KMS-11 (cell line): ENCODE measurements around the gene DRGX.

ENCODE experiments used
- H2AFZ ChIP-seq: fragments of 200-600 bp; sonication (generic); 2 replicates; pipeline ENCODE4 v1.6.1; 2016; ENCODE audit warnings: antibody characterized with exemption, mixed run types, low read depth
- H3K27ac ChIP-seq: fragments of 200-600 bp; sonication (generic); 2 replicates; pipeline ENCODE4 v1.6.1; 2016; ENCODE audit warnings: mild to moderate bottlenecking, mixed run types
- H3K27me3 ChIP-seq: fragments of 200-600 bp; sonication (generic); 2 replicates; pipeline ENCODE4 v1.6.1; 2017; ENCODE audit warnings: mild to moderate bottlenecking, low read depth, mixed run types, moderate library complexity; ENCODE audit not compliant: insufficient read depth
- H3K36me3 ChIP-seq: fragments of 200-600 bp; sonication (generic); 2 replicates; pipeline ENCODE4 v1.6.1; 2017; ENCODE audit warnings: mild to moderate bottlenecking, mixed run types; ENCODE audit not compliant: insufficient read depth
- H3K4me1 ChIP-seq: fragments of 200-600 bp; sonication (generic); 2 replicates; pipeline ENCODE4 v1.6.1; 2016; ENCODE audit warnings: mild to moderate bottlenecking, low read depth, mixed run types; ENCODE audit not compliant: poor library complexity, severe bottlenecking
- H3K4me2 ChIP-seq: fragments of 200-600 bp; sonication (generic); 2 replicates; pipeline ENCODE4 v1.7.0; 2016; ENCODE audit warnings: mild to moderate bottlenecking, mixed run types
- H3K4me3 ChIP-seq: fragments of 200-600 bp; sonication (generic); IDR thresholded peaks from 2 replicates; pipeline ENCODE4 v1.6.1; 2017; ENCODE audit warnings: low read depth, low read length, mixed read lengths; ENCODE audit not compliant: insufficient read depth
- H3K79me2 ChIP-seq: fragments of 200-600 bp; sonication (generic); 2 replicates; pipeline ENCODE4 v1.6.1; 2016; ENCODE audit warnings: low read depth, mixed run types; ENCODE audit not compliant: insufficient read depth
- H3K9ac ChIP-seq: fragments of 200-600 bp; sonication (generic); 2 replicates; pipeline ENCODE4 v1.6.1; 2016; ENCODE audit warnings: mild to moderate bottlenecking, mixed run types
- H4K20me1 ChIP-seq: fragments of 200-600 bp; sonication (generic); 2 replicates; pipeline ENCODE4 v1.6.1; 2016; ENCODE audit warnings: mild to moderate bottlenecking, mixed run types; ENCODE audit not compliant: insufficient read depth
- CTCF ChIP-seq: fragments of 200-600 bp; sonication (generic); conservative IDR thresholded peaks from 2 replicates; pipeline ENCODE4 v1.6.1; 2017; ENCODE audit warnings: low read depth, mild to moderate bottlenecking, antibody characterized with exemption, low read length, moderate library complexity, mixed read lengths

DRGX gene

GRCh38 chr10:49426490-49427360 lies 30.8 kb upstream of the DRGX start:
- TF ChIP-seq CTCF, result no peak
- Histone ChIP-seq H2AFZ (no peak overlapping the region), H3K36me3 (no peaks in the 10 kb centered on the region), H4K20me1 (no peaks in the 10 kb centered on the region), H3K79me2 (no peaks in the 10 kb centered on the region), H3K27me3 (no peaks in the 10 kb centered on the region), H3K4me1 (no peaks in the 10 kb centered on the region), H3K27ac (no peak overlapping the region), H3K9ac (no peak overlapping the region), H3K4me2 (no peak overlapping the region), H3K4me3 (no peak overlapping the region)

GRCh38 chr10:49419005-49419404 lies 23.1 kb upstream of the DRGX start:
- H3K79me2 ChIP-seq, result no peaks in the 10 kb centered on the region
- no peak overlapping the region for H3K4me3 ChIP-seq
- TF ChIP-seq CTCF, result no peak
- no peak overlapping the region for H3K27ac ChIP-seq
- H3K4me2 ChIP-seq, result no peak overlapping the region
- H3K27me3 ChIP-seq, result no peaks in the 10 kb centered on the region
- H2AFZ ChIP-seq, result no peak overlapping the region
- H3K9ac ChIP-seq, result no peak overlapping the region
- no peaks in the 10 kb centered on the region for H3K4me1 ChIP-seq
- H4K20me1 ChIP-seq, result no peaks in the 10 kb centered on the region
- H3K36me3 ChIP-seq, result no peaks in the 10 kb centered on the region

DNA sequence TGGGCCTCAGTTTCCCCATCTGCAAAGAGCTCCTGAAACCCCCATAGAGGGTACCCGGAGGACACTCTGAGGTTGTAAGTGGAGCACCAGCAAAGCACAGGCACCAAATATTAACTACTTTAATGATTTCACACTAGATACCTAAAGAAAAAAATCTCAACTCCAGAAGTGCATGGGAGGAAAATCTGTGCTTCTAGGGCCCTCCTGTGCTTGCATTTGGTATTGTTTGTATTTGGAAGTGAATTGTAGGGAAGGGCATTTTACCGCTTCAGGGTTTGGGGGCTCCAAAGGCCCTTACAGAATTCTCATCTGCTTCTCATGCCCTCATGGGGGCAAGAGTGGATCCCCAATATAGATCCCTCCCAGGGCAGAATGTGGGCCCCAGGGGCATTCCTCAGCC lies 22.4 kb upstream of the DRGX start:
- no peaks in the 10 kb centered on the region for H3K27me3 ChIP-seq
- no peaks in the 10 kb centered on the region for H3K79me2 ChIP-seq
- no peak overlapping the region for H3K4me2 ChIP-seq
- H2AFZ ChIP-seq, result no peak overlapping the region
- no peaks in the 10 kb centered on the region for H4K20me1 ChIP-seq
- no peaks in the 10 kb centered on the region for H3K36me3 ChIP-seq
- TF ChIP-seq CTCF, result no peak
- H3K9ac ChIP-seq, result no peak overlapping the region
- no peak overlapping the region for H3K4me3 ChIP-seq
- no peaks in the 10 kb centered on the region for H3K4me1 ChIP-seq
- no peak overlapping the region for H3K27ac ChIP-seq

- Histone ChIP-seq H3K27ac (no peak overlapping the region), H3K4me1 (no peaks in the 10 kb centered on the region), H3K79me2 (no peaks in the 10 kb centered on the region), H3K36me3 (no peaks in the 10 kb centered on the region), H3K4me3 (no peak overlapping the region), H4K20me1 (no peaks in the 10 kb centered on the region), H2AFZ (no peak overlapping the region), H3K4me2 (no peak overlapping the region), H3K27me3 (no peaks in the 10 kb centered on the region), H3K9ac (no peak overlapping the region)
- no peak for TF ChIP-seq CTCF
Measured at GRCh38 chr10:49418053-49418326, 22.1 kb upstream of the DRGX start.
